H9 (cell line): ENCODE results near the gene MRPL18. TPM values are rescaled to one million over a fixed set of nuclear protein-coding genes. Genes with fewer than 3 reads are reported as not detected.

Experiments
- DNase-seq: peaks from one replicate; pipeline ENCODE4 v3.0.0-alpha.2; 2017
- H2AFZ ChIP-seq: one replicate; pipeline ENCODE4 v1.6.1; 2013; ENCODE audit warnings: mild to moderate bottlenecking, low read length, control low read depth, moderate library complexity
- H2AK5ac ChIP-seq: 2 replicates; pipeline ENCODE4 v1.6.1; 2013; ENCODE audit warnings: low read length, control low read depth, mixed read lengths; ENCODE audit not compliant: insufficient read length
- H2BK120ac ChIP-seq: one replicate; pipeline ENCODE4 v1.6.1; 2013; ENCODE audit warnings: low read depth, mild to moderate bottlenecking, low read length, control low read depth, inconsistent platforms; ENCODE audit not compliant: poor library complexity, severe bottlenecking
- H2BK12ac ChIP-seq: 2 replicates; pipeline ENCODE4 v1.6.1; 2013; ENCODE audit warnings: low read length, control low read depth, mixed read lengths, low read depth; ENCODE audit not compliant: insufficient read length
- H2BK15ac ChIP-seq: 2 replicates; pipeline ENCODE4 v1.6.1; 2013; ENCODE audit warnings: low read depth, low read length, control low read depth
- H2BK20ac ChIP-seq: one replicate; pipeline ENCODE4 v1.6.1; 2013; ENCODE audit warnings: low read depth, mild to moderate bottlenecking, low read length, control low read depth, inconsistent platforms; ENCODE audit not compliant: poor library complexity, severe bottlenecking
- H2BK5ac ChIP-seq: 2 replicates; pipeline ENCODE4 v1.6.1; 2013; ENCODE audit warnings: low read length, control low read depth, mixed read lengths; ENCODE audit not compliant: insufficient read length
- H3K14ac ChIP-seq: 2 replicates; pipeline ENCODE4 v1.6.1; 2013; ENCODE audit warnings: low read length, control low read depth; ENCODE audit not compliant: insufficient read depth
- H3K18ac ChIP-seq: 2 replicates; pipeline ENCODE4 v1.6.1; 2013; ENCODE audit warnings: low read depth, mild to moderate bottlenecking, mixed read lengths, low read length, control low read depth; ENCODE audit not compliant: insufficient read length
- H3K23ac ChIP-seq: 2 replicates; pipeline ENCODE4 v1.6.1; 2013; ENCODE audit warnings: low read length, control low read depth, mixed read lengths, low read depth; ENCODE audit not compliant: insufficient read length
- H3K23me2 ChIP-seq: 2 replicates; pipeline ENCODE4 v1.6.1; 2013; ENCODE audit warnings: low read depth, mild to moderate bottlenecking, mixed read lengths, low read length, control low read depth; ENCODE audit not compliant: insufficient read length, poor library complexity, severe bottlenecking
- H3K27ac ChIP-seq: 2 replicates; pipeline ENCODE4 v1.5.1; 2013; ENCODE audit warnings: low read length, control low read depth, mixed read lengths, low read depth; ENCODE audit not compliant: insufficient read length
- H3K27me3 ChIP-seq: 2 replicates; pipeline ENCODE4 v1.6.1; 2013; ENCODE audit warnings: low read length, control low read depth, inconsistent platforms; ENCODE audit not compliant: insufficient read depth
- H3K4ac ChIP-seq: 2 replicates; pipeline ENCODE4 v1.6.1; 2013; ENCODE audit warnings: low read depth, mild to moderate bottlenecking, control low read depth, inconsistent platforms, low read length, moderate library complexity
- H3K4me1 ChIP-seq: 2 replicates; pipeline ENCODE4 v1.6.1; 2013; ENCODE audit warnings: low read length, control low read depth, inconsistent platforms; ENCODE audit not compliant: insufficient read depth
- H3K4me2 ChIP-seq: 2 replicates; pipeline ENCODE4 v1.6.1; 2013; ENCODE audit warnings: low read length, control low read depth, mixed read lengths; ENCODE audit not compliant: insufficient read length, insufficient read depth
- H3K56ac ChIP-seq: 2 replicates; pipeline ENCODE4 v1.6.1; 2013; ENCODE audit warnings: low read depth, mild to moderate bottlenecking, mixed read lengths, low read length, control low read depth; ENCODE audit not compliant: insufficient read length
- H3K79me1 ChIP-seq: 2 replicates; pipeline ENCODE4 v1.6.1; 2013; ENCODE audit warnings: low read depth, mild to moderate bottlenecking, moderate library complexity, low read length, control low read depth, inconsistent platforms; ENCODE audit not compliant: insufficient read depth, poor library complexity, severe bottlenecking
- H3K79me2 ChIP-seq: 2 replicates; pipeline ENCODE4 v1.6.1; 2013; ENCODE audit warnings: low read length, control low read depth, inconsistent platforms; ENCODE audit not compliant: insufficient read depth
- H3K9ac ChIP-seq: 2 replicates; pipeline ENCODE4 v1.6.1; 2013; ENCODE audit warnings: low read length, control low read depth, mixed read lengths; ENCODE audit not compliant: insufficient read length; ENCODE audit errors: extremely low read depth
- H3K9me3 ChIP-seq: one replicate; pipeline ENCODE4 v1.6.1; 2013; ENCODE audit warnings: low read depth, low read length, inconsistent platforms; ENCODE audit not compliant: control insufficient read depth
- H3T11ph ChIP-seq: one replicate; pipeline ENCODE4 v1.6.1; 2013; ENCODE audit warnings: mild to moderate bottlenecking, low read length, control low read depth, inconsistent platforms
- H4K20me1 ChIP-seq: one replicate; pipeline ENCODE4 v1.6.1; 2013; ENCODE audit not compliant: control insufficient read depth, insufficient read length, insufficient read depth
- H4K5ac ChIP-seq: 2 replicates; pipeline ENCODE4 v1.6.1; 2013; ENCODE audit warnings: low read depth, mild to moderate bottlenecking, mixed read lengths, low read length, control low read depth; ENCODE audit not compliant: insufficient read length
- H4K8ac ChIP-seq: replicated peaks from 2 replicates; pipeline ENCODE4 v1.6.1; 2013; ENCODE audit warnings: low read length, control low read depth, mixed read lengths, low read depth; ENCODE audit not compliant: insufficient read length
- H4K91ac ChIP-seq: 2 replicates; pipeline ENCODE4 v1.6.1; 2013; ENCODE audit warnings: low read depth, mild to moderate bottlenecking, moderate library complexity, mixed read lengths, low read length, control low read depth; ENCODE audit not compliant: insufficient read length
- H3K27ac Mint-ChIP-seq, 3 experiments: 2 replicates in 2 of 3; 3 replicates in 1 of 3; pipeline ENCODE4 v1.8.0; 2020 to 2021; ENCODE audit warnings: mixed read lengths in 3 of 3, mild to moderate bottlenecking in 1 of 3, moderate library complexity in 1 of 3
- H3K27me3 Mint-ChIP-seq: 2 replicates; pipeline ENCODE4 v1.8.0; 2021; ENCODE audit warnings: low read depth, mild to moderate bottlenecking, moderate library complexity, mixed read lengths
- H3K36me3 Mint-ChIP-seq, 3 experiments: 2 replicates in 2 of 3; 3 replicates in 1 of 3; pipeline ENCODE4 v1.8.0; 2020 to 2021; ENCODE audit warnings: low read depth in 3 of 3, mixed read lengths in 3 of 3; ENCODE audit not compliant: insufficient read depth in 1 of 3
- H3K4me1 Mint-ChIP-seq, 2 experiments: 2 replicates each; pipeline ENCODE4 v1.8.0; 2020; ENCODE audit warnings: mixed read lengths in 2 of 2
- H3K4me3 Mint-ChIP-seq, 2 experiments: 2 replicates in 1 of 2; 3 replicates in 1 of 2; pipeline ENCODE4 v1.8.0; 2020 to 2021; ENCODE audit warnings: mild to moderate bottlenecking in 2 of 2, mixed read lengths in 2 of 2, moderate library complexity in 1 of 2
- H3K9me3 Mint-ChIP-seq, 2 experiments: 2 replicates in 1 of 2; 3 replicates in 1 of 2; pipeline ENCODE4 v1.8.0; 2020; ENCODE audit warnings: mild to moderate bottlenecking in 2 of 2, mixed read lengths in 2 of 2, moderate library complexity in 1 of 2
- WGBS: extraction: QIAGEN DNeasy Blood & Tissue Kit; methylation state at CpG from one replicate; pipeline ENCODE4 v1.1.7; 2013; ENCODE audit warnings: missing lambda C conversion rate, low lambda C conversion rate, mixed read lengths; ENCODE audit not compliant: insufficient read length; ENCODE audit errors: extremely low coverage; 5-methylcytosine and 5-hydroxymethylcytosine counted together
- total RNA-seq: library from RNA; stranded (reverse); gene quantifications from 2 replicates; pipeline ENCODE4 v1.2.1, GENCODE V29; 2021
- TF ChIP-seq, protein P1 (sequence below): fragments of 200-600 bp; sonication (generic); conservative IDR thresholded peaks from 3 replicates; pipeline ENCODE4 v1.8.0; 2021; ENCODE audit warnings: antibody characterized with exemption, mild to moderate bottlenecking

Gene MRPL18
- total RNA-seq, 1 experiment from 2014 or later = 88.8 TPM

DNA sequence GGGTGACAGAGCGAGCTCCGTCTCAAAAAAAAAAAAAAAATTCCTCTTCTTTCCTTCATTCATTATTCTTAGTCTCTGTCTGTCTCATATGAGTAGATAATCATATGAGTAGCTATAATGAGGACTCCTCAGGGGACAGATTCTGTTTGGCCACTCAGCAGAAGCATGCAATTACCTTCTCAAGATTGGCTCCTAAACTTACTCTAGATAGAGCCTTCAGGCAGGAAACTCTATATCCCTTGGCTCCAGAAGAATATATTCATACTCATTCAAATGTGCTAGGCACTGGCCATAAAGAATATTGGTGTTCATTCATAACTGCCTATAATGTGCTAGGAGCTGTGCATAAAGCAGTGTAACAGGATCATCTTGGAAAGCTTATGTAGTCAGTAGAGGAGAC is 30.6 kb upstream of the MRPL18 start:
- TF ChIP-seq, protein P1, sequence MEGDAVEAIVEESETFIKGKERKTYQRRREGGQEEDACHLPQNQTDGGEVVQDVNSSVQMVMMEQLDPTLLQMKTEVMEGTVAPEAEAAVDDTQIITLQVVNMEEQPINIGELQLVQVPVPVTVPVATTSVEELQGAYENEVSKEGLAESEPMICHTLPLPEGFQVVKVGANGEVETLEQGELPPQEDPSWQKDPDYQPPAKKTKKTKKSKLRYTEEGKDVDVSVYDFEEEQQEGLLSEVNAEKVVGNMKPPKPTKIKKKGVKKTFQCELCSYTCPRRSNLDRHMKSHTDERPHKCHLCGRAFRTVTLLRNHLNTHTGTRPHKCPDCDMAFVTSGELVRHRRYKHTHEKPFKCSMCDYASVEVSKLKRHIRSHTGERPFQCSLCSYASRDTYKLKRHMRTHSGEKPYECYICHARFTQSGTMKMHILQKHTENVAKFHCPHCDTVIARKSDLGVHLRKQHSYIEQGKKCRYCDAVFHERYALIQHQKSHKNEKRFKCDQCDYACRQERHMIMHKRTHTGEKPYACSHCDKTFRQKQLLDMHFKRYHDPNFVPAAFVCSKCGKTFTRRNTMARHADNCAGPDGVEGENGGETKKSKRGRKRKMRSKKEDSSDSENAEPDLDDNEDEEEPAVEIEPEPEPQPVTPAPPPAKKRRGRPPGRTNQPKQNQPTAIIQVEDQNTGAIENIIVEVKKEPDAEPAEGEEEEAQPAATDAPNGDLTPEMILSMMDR = no peak
- Histone ChIP-seq H3K23ac (no peak overlapping the region), H2BK120ac (no peak overlapping the region), H4K5ac (no peak overlapping the region), H2AFZ (no peak overlapping the region), H3K23me2 (peaks cover 15% of the 10 kb centered on the region), H4K20me1 (peaks cover 2% of the 10 kb centered on the region), H2BK15ac (no peak overlapping the region), H2BK20ac (no peak overlapping the region), H3K4ac (no peak overlapping the region), H4K8ac (no peak overlapping the region), H2AK5ac (no peak overlapping the region), H3K4me1 (peaks cover 2% of the 10 kb centered on the region; the same call in 1 of the 2 replicates), H4K91ac (no peak overlapping the region), H3K14ac (no peak overlapping the region), H3K27me3 (no peaks in the 10 kb centered on the region; the same call in 1 of the 2 replicates), H3K18ac (no peak overlapping the region), H2BK5ac (no peak overlapping the region), H3K27ac (peak overlapping the region; percentile 29), H3K4me2 (no peak overlapping the region), H3K56ac (no peak overlapping the region), H3K9me3 (no peaks in the 10 kb centered on the region), H3K9ac (no peak overlapping the region), H3K79me2 (peaks cover 3% of the 10 kb centered on the region; the same call in 1 of the 2 replicates), H2BK12ac (no peak overlapping the region), H3K79me1 (peaks cover 3% of the 10 kb centered on the region), H3T11ph (no peak overlapping the region)
- H3K27me3 Mint-ChIP-seq = no peaks in the 10 kb centered on the region
- H3K9me3 Mint-ChIP-seq = no peaks in the 10 kb centered on the region; a peak in 1 of 5 replicates
- peaks cover 31 to 32% of the 10 kb centered on the region in 2 experiments for H3K4me1 Mint-ChIP-seq
- no CpG with 5 or more reads among the region's 2 CpGs for WGBS
- peak overlapping the region in 1 of 2 experiments; percentile 36; a peak in 1 of 5 replicates for H3K4me3 Mint-ChIP-seq
- peak overlapping the region in 2 of 3 experiments; percentile 71 to 92; a peak in 4 of 7 replicates for H3K27ac Mint-ChIP-seq
- DNase-seq = no peak
- peaks cover 42 to 60% (median 59%) of the 10 kb centered on the region in 3 experiments for H3K36me3 Mint-ChIP-seq
